D721Med (cell line): ENCODE measurements around the gene ZKSCAN8.
"Not testable (repeated sequence)": the region's sequence is repeated elsewhere in the genome, so short reads cannot be mapped to it uniquely, and the experiment has no call there.

Experiments used
- DNase-seq: peaks from one replicate; pipeline ENCODE4 v3.0.0; 2011; ENCODE audit warnings: low spot score; ENCODE audit not compliant: insufficient read length
- FAIRE-seq: peaks from 2 replicates; lab custom pipeline; 2011; peaks lifted over from hg19 to GRCh38; lab: Jason Lieb, UNC
- TF ChIP-seq, protein P1 (sequence below): IDR thresholded peaks from 2 replicates; pipeline ENCODE4 v1.5.1; 2012; ENCODE audit warnings: mild to moderate bottlenecking, control low read depth; ENCODE audit not compliant: insufficient read depth; ENCODE audit errors: missing control alignments

Gene ZKSCAN8

GRCh38 chr6:28117386-28118050, 24.2 kb upstream of the ZKSCAN8 start:
- DNase-seq (no peak), FAIRE-seq (no peak)
- TF ChIP-seq, protein P1, sequence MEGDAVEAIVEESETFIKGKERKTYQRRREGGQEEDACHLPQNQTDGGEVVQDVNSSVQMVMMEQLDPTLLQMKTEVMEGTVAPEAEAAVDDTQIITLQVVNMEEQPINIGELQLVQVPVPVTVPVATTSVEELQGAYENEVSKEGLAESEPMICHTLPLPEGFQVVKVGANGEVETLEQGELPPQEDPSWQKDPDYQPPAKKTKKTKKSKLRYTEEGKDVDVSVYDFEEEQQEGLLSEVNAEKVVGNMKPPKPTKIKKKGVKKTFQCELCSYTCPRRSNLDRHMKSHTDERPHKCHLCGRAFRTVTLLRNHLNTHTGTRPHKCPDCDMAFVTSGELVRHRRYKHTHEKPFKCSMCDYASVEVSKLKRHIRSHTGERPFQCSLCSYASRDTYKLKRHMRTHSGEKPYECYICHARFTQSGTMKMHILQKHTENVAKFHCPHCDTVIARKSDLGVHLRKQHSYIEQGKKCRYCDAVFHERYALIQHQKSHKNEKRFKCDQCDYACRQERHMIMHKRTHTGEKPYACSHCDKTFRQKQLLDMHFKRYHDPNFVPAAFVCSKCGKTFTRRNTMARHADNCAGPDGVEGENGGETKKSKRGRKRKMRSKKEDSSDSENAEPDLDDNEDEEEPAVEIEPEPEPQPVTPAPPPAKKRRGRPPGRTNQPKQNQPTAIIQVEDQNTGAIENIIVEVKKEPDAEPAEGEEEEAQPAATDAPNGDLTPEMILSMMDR: no peak

GRCh38 chr6:28118217-28118616, 23.5 kb upstream of the ZKSCAN8 start:
- TF ChIP-seq, protein P1: no peak
- FAIRE-seq (no peak), DNase-seq (no peak)

- FAIRE-seq: no peak
- TF ChIP-seq, protein P1: no peak
- no peak for DNase-seq
These were observed 19.8 kb upstream of the ZKSCAN8 start for GRCh38 chr6:28121876-28122275.

GRCh38 chr6:28122283-28122682, 19.4 kb upstream of the ZKSCAN8 start:
- DNase-seq, FAIRE-seq: not testable (repeated sequence)

GRCh38 chr6:28124350-28124970, 17.2 kb upstream of the ZKSCAN8 start, which contains the start of gene ZSCAN16:
Gene ZSCAN16 (plus strand): TSS chr6:28124609. CDS start chr6:28125444, 835 bp downstream.
- TF ChIP-seq, protein P1: no peak
- FAIRE-seq (no peak), DNase-seq (no peak)

GRCh38 chr6:28124971-28125353, 16.7 kb upstream of the ZKSCAN8 start:
- DNase-seq (no peak), FAIRE-seq (no peak)
- TF ChIP-seq, protein P1: no peak

DNA sequence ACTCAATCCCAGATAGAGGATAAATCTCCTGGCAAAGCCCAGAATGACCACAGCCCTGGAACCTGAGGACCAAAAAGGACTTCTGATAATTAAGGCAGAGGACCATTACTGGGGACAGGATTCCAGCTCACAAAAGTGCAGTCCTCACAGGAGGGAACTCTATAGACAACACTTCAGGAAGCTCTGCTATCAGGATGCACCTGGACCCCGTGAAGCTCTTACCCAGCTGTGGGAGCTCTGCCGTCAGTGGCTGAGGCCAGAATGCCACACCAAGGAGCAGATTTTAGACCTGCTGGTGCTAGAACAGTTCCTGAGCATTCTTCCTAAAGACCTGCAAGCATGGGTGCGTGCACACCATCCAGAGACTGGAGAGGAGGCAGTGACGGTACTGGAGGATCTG, 16.3 kb upstream of the ZKSCAN8 start:
- no peak for DNase-seq
- no peak for FAIRE-seq
- TF ChIP-seq, protein P1: no peak
